GM12878 (cell line): ENCODE data around the gene MB21D2. TPM values are rescaled to one million over a fixed set of nuclear protein-coding genes. Genes with fewer than 3 reads are reported as not detected.

Source experiments
- ATF7 ChIP-seq: fragments of 450-650 bp; IDR thresholded peaks from 2 replicates; pipeline ENCODE4 v1.6.1; 2016; ENCODE audit warnings: low read depth, mild to moderate bottlenecking
- DPF2 ChIP-seq: fragments of 450-650 bp; IDR thresholded peaks from 2 replicates; pipeline ENCODE4 v1.6.1; 2017; ENCODE audit warnings: mild to moderate bottlenecking
- EP300 ChIP-seq, 2 experiments: fragments of 150-350 bp in 1 of 2; IDR thresholded peaks; 2 replicates each; pipeline ENCODE4 v1.6.1; 2011 to 2012; ENCODE audit warnings: low read depth in 2 of 2, low read length in 2 of 2, borderline replicate concordance in 1 of 2, improper control_type of control experiment in 1 of 2, inconsistent platforms in 1 of 2; ENCODE audit not compliant: control insufficient read depth in 1 of 2
- GATAD2B ChIP-seq: fragments of 450-650 bp; conservative IDR thresholded peaks from 2 replicates; pipeline ENCODE4 v1.6.1; 2017; ENCODE audit warnings: low read depth, mild to moderate bottlenecking, moderate library complexity
- HCFC1 ChIP-seq: fragments of 150-350 bp; IDR thresholded peaks from 2 replicates; pipeline ENCODE4 v1.6.1; 2014; ENCODE audit warnings: low read length
- LARP7 ChIP-seq: fragments of 450-650 bp; IDR thresholded peaks from 2 replicates; pipeline ENCODE4 v1.6.1; 2017; ENCODE audit warnings: mild to moderate bottlenecking
- MEF2B ChIP-seq: fragments of 450-650 bp; IDR thresholded peaks from 2 replicates; pipeline ENCODE4 v1.6.1; 2018; ENCODE audit warnings: mild to moderate bottlenecking, moderate library complexity; ENCODE audit not compliant: partially characterized antibody, poor library complexity, severe bottlenecking
- MYC ChIP-seq: IDR thresholded peaks from 2 replicates; pipeline ENCODE4 v1.6.1; 2011; ENCODE audit warnings: mild to moderate bottlenecking, low read length, moderate library complexity, inconsistent platforms; ENCODE audit not compliant: insufficient read depth, insufficient replicate concordance, insufficient read length, severe bottlenecking
- NBN ChIP-seq: fragments of 450-650 bp; IDR thresholded peaks from 2 replicates; pipeline ENCODE4 v1.6.1; 2016
- NFIC ChIP-seq: IDR thresholded peaks from 2 replicates; pipeline ENCODE4 v1.6.1; 2012; ENCODE audit warnings: low read depth, mild to moderate bottlenecking, inconsistent platforms, low read length, moderate library complexity
- NFYA ChIP-seq: IDR thresholded peaks from 2 replicates; pipeline ENCODE4 v1.6.1; 2011; ENCODE audit warnings: low read depth, mild to moderate bottlenecking, low read length, improper control_type of control experiment, borderline replicate concordance
- PAX5 ChIP-seq: IDR thresholded peaks from 2 replicates; pipeline ENCODE4 v1.6.1; 2011; ENCODE audit warnings: low read depth, low read length, borderline replicate concordance
- POLR2AphosphoS5 ChIP-seq: IDR thresholded peaks from 2 replicates; pipeline ENCODE4 v1.6.1; 2011; ENCODE audit warnings: mild to moderate bottlenecking, low read length, inconsistent platforms
- RAD21 ChIP-seq: IDR thresholded peaks from 2 replicates; pipeline ENCODE4 v1.6.1; 2011; ENCODE audit warnings: mild to moderate bottlenecking, low read depth, low read length, moderate library complexity; ENCODE audit not compliant: insufficient read depth
- RCOR1 ChIP-seq: conservative IDR thresholded peaks from 2 replicates; pipeline ENCODE4 v1.6.1; 2012; ENCODE audit warnings: low read depth, low read length, improper control_type of control experiment
- RELA ChIP-seq: fragments of 450-650 bp; IDR thresholded peaks from 2 replicates; pipeline ENCODE4 v1.8.0; 2014; ENCODE audit warnings: borderline replicate concordance; ENCODE audit not compliant: partially characterized antibody
- SIX5 ChIP-seq: IDR thresholded peaks from 2 replicates; pipeline ENCODE4 v1.6.1; 2011; ENCODE audit warnings: mild to moderate bottlenecking, low read depth, low read length, moderate library complexity; ENCODE audit not compliant: severe bottlenecking
- SMARCA5 ChIP-seq: fragments of 450-650 bp; IDR thresholded peaks from 2 replicates; pipeline ENCODE4 v1.6.1; 2017; ENCODE audit warnings: mild to moderate bottlenecking
- SP1 ChIP-seq: IDR thresholded peaks from one replicate; pipeline ENCODE4 v1.6.1; 2011; ENCODE audit warnings: low read depth, low read length
- SRF ChIP-seq, 2 experiments: IDR thresholded peaks; 2 replicates each; pipeline ENCODE4 v1.6.1; 2011; ENCODE audit warnings: low read depth in 2 of 2, low read length in 2 of 2, mild to moderate bottlenecking in 1 of 2, moderate library complexity in 1 of 2
- TBL1XR1 ChIP-seq: IDR thresholded peaks from 2 replicates; pipeline ENCODE4 v1.6.1; 2012; ENCODE audit warnings: low read depth, low read length, improper control_type of control experiment
- TCF12 ChIP-seq: IDR thresholded peaks from 2 replicates; pipeline ENCODE4 v1.6.1; 2011; ENCODE audit warnings: low read depth, mild to moderate bottlenecking, low read length
- TCF3 ChIP-seq: IDR thresholded peaks from 2 replicates; pipeline ENCODE4 v1.6.1; 2012; ENCODE audit warnings: low read depth, mild to moderate bottlenecking, low read length, borderline replicate concordance; ENCODE audit not compliant: insufficient read depth
- WRNIP1 ChIP-seq: IDR thresholded peaks from 2 replicates; pipeline ENCODE4 v1.6.1; 2011; ENCODE audit warnings: low read depth, low read length, improper control_type of control experiment, borderline replicate concordance
- YY1 ChIP-seq: IDR thresholded peaks from 2 replicates; pipeline ENCODE4 v1.6.1; 2011; ENCODE audit warnings: low read depth, mild to moderate bottlenecking, low read length
- ZNF24 ChIP-seq: fragments of 450-650 bp; IDR thresholded peaks from 2 replicates; pipeline ENCODE4 v1.6.1; 2017; ENCODE audit warnings: antibody characterized with exemption, mild to moderate bottlenecking
- polyA plus RNA-seq, 11 experiments: library from polyadenylated mRNA; depleted of rRNA in 4 of 11; unstranded in 6 of 11; stranded (reverse) in 5 of 11; fragments of >200 nt; fragmentation: Nextera tagmentation in 4 of 11; fragmentation: Illumina TruSeq in 1 of 11; extraction: Ambion mirVana in 4 of 11; extraction: Trizol in 1 of 11; gene quantifications; 1 replicate in 1 of 11; 2 replicates in 10 of 11; pipeline versions ENCODE4 v1.2.1 to v1.2.3, GENCODE V29; 2011 to 2016; ENCODE audit warnings: inconsistent platforms in 2 of 11, missing spikeins in 2 of 11, low read depth in 1 of 11
- total RNA-seq, 4 experiments: library from RNA; depleted of rRNA in 3 of 4; stranded (reverse); fragments of >200 nt in 3 of 4; fragmentation: Illumina TruSeq in 1 of 4; extraction: Trizol in 1 of 4; gene quantifications; 2 replicates each; pipeline versions ENCODE4 v1.2.1 to v1.2.3, GENCODE V29; 2013 to 2021
- TF ChIP-seq, protein P1 (sequence below): fragments of 450-650 bp; IDR thresholded peaks from 2 replicates; pipeline ENCODE4 v1.6.1; 2017; ENCODE audit warnings: antibody characterized with exemption, mild to moderate bottlenecking, moderate library complexity
- TF ChIP-seq, protein P2 (sequence below): IDR thresholded peaks from 2 replicates; pipeline ENCODE4 v1.6.1; 2012; ENCODE audit warnings: low read depth, low read length, improper control_type of control experiment
- TF ChIP-seq, protein P3 (sequence below): IDR thresholded peaks from 2 replicates; pipeline ENCODE4 v1.6.1; 2011; ENCODE audit warnings: borderline replicate concordance, low read depth, mild to moderate bottlenecking, moderate library complexity, low read length; ENCODE audit not compliant: insufficient read depth, poor library complexity, severe bottlenecking

MB21D2 gene
- total and polyA plus RNA-seq, 10 of the 15 experiments (the other 5 are each of a cell fraction or from before 2014, with no cell fraction given) = 7.9 to 21.2 (median 15.3) TPM

DNA sequence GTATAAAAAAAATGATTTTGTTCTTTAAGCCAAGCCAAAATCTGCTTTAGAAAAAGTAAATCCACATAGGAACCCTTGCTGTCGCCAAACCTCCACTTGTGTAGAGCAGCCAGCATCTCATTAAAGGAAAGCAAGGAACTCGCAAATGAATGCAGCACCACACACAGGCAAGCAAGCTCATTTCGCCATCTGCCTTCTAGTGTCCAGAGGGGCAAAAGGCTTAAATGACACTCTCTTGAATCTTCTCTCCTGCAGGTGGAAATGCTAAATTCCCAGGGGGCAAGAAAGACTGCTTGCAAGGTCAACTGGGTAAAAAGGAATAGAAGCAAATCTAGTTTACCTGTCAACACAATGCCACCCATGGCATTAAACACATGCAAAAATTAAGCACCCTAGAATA, 2.4 kb downstream of the MB21D2 start (continued):
- TF ChIP-seq SIX5 = no peak
- TF ChIP-seq MYC = no peak
- TF ChIP-seq, protein P1, sequence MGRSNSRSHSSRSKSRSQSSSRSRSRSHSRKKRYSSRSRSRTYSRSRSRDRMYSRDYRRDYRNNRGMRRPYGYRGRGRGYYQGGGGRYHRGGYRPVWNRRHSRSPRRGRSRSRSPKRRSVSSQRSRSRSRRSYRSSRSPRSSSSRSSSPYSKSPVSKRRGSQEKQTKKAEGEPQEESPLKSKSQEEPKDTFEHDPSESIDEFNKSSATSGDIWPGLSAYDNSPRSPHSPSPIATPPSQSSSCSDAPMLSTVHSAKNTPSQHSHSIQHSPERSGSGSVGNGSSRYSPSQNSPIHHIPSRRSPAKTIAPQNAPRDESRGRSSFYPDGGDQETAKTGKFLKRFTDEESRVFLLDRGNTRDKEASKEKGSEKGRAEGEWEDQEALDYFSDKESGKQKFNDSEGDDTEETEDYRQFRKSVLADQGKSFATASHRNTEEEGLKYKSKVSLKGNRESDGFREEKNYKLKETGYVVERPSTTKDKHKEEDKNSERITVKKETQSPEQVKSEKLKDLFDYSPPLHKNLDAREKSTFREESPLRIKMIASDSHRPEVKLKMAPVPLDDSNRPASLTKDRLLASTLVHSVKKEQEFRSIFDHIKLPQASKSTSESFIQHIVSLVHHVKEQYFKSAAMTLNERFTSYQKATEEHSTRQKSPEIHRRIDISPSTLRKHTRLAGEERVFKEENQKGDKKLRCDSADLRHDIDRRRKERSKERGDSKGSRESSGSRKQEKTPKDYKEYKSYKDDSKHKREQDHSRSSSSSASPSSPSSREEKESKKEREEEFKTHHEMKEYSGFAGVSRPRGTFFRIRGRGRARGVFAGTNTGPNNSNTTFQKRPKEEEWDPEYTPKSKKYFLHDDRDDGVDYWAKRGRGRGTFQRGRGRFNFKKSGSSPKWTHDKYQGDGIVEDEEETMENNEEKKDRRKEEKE = no peak
- no peak for TF ChIP-seq SP1
- no peak for TF ChIP-seq DPF2
- no peak; the same call in 1 of the 2 replicates for TF ChIP-seq ZNF24
- TF ChIP-seq TCF3 = no peak
- TF ChIP-seq, protein P2, sequence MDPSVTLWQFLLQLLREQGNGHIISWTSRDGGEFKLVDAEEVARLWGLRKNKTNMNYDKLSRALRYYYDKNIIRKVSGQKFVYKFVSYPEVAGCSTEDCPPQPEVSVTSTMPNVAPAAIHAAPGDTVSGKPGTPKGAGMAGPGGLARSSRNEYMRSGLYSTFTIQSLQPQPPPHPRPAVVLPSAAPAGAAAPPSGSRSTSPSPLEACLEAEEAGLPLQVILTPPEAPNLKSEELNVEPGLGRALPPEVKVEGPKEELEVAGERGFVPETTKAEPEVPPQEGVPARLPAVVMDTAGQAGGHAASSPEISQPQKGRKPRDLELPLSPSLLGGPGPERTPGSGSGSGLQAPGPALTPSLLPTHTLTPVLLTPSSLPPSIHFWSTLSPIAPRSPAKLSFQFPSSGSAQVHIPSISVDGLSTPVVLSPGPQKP = no peak
- TF ChIP-seq MEF2B = peak; percentile 81
- TF ChIP-seq SRF (IDR thresholded peaks at IDR 0.05; ENCODE audit: low read depth in 2 of 2, low read length in 2 of 2) = no peak
- TF ChIP-seq HCFC1 = no peak
- no peak for TF ChIP-seq LARP7
- TF ChIP-seq, protein P3, sequence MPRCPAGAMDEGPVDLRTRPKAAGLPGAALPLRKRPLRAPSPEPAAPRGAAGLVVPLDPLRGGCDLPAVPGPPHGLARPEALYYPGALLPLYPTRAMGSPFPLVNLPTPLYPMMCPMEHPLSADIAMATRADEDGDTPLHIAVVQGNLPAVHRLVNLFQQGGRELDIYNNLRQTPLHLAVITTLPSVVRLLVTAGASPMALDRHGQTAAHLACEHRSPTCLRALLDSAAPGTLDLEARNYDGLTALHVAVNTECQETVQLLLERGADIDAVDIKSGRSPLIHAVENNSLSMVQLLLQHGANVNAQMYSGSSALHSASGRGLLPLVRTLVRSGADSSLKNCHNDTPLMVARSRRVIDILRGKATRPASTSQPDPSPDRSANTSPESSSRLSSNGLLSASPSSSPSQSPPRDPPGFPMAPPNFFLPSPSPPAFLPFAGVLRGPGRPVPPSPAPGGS = no peak
- TF ChIP-seq RELA = no peak
- no peak for TF ChIP-seq TCF12
- no peak; the same call in 1 of the 2 replicates for TF ChIP-seq PAX5
- TF ChIP-seq WRNIP1 = no peak
- peak; percentile 81 for TF ChIP-seq RAD21
- 0 out of 2 replicates have a peak, but pooled peaks have one; percentile 17 for TF ChIP-seq TBL1XR1
- peak; percentile 54; the same call in 1 of the 2 replicates for TF ChIP-seq YY1
- TF ChIP-seq RCOR1 = no peak; the same call in 1 of the 2 replicates
- TF ChIP-seq ATF7 = no peak
- no peak for TF ChIP-seq NFIC
- TF ChIP-seq SMARCA5 = peak; percentile 38; the same call in 1 of the 2 replicates
- TF ChIP-seq NBN = peak; percentile 56; the same call in 1 of the 2 replicates
- TF ChIP-seq NFYA = no peak
- TF ChIP-seq POLR2AphosphoS5 = peak; percentile 49; the same call in 1 of the 2 replicates
- TF ChIP-seq GATAD2B = no peak
- no peak for TF ChIP-seq EP300 (IDR thresholded peaks at IDR 0.05; ENCODE audit: borderline replicate concordance in 1 of 2, control insufficient read depth in 1 of 2, low read depth in 2 of 2, low read length in 2 of 2)
